Kidney (tissue), 14 donors: ENCODE results near the gene CAVIN4. TPM values are rescaled to one million over a fixed set of nuclear protein-coding genes. Genes with fewer than 3 reads are reported as not detected.

ENCODE experiments used
- DNase-seq, 5 donors: peaks; one replicate each; pipeline ENCODE4 v3.0.0-alpha.2; 2013 to 2020
- FAIRE-seq: peaks from 2 replicates; lab custom pipeline; 2012; peaks lifted over from hg19 to GRCh38; lab: Jason Lieb, UNC
- H3K27ac ChIP-seq, 2 donors: one replicate each; pipeline ENCODE4 v1.7.0; 2013; ENCODE audit warnings: low read depth in 2 of 2, low read length in 2 of 2, inconsistent platforms in 1 of 2
- H3K27me3 ChIP-seq: one replicate; pipeline ENCODE4 v1.7.1; 2013; ENCODE audit warnings: low read length, inconsistent platforms; ENCODE audit not compliant: control insufficient read depth, insufficient read depth
- H3K36me3 ChIP-seq, 3 donors: one replicate each; pipeline versions ENCODE4 v1.7.0 to v1.7.1; 2013; ENCODE audit warnings: low read length in 3 of 3, control low read depth in 1 of 3, inconsistent platforms in 1 of 3; ENCODE audit not compliant: insufficient read depth in 3 of 3, control insufficient read depth in 2 of 3
- H3K4me1 ChIP-seq, 3 donors: one replicate each; pipeline versions ENCODE4 v1.7.0 to v1.7.1; 2013; ENCODE audit warnings: low read length in 3 of 3, inconsistent platforms in 1 of 3, low read depth in 1 of 3; ENCODE audit not compliant: control insufficient read depth in 2 of 3, insufficient read depth in 2 of 3
- H3K4me3 ChIP-seq, 3 donors: one replicate each; pipeline versions ENCODE4 v1.7.0 to v1.8.1; 2013; ENCODE audit warnings: low read length in 3 of 3, control low read depth in 1 of 3, inconsistent platforms in 1 of 3
- H3K9ac ChIP-seq, 3 donors: one replicate each; pipeline versions ENCODE4 v1.7.0 to v1.7.1; 2013; ENCODE audit warnings: low read length in 3 of 3, control low read depth in 1 of 3, inconsistent platforms in 1 of 3
- H3K9me3 ChIP-seq, 3 donors: one replicate each; pipeline versions ENCODE4 v1.7.0 to v1.7.1; 2013; ENCODE audit warnings: low read length in 3 of 3, control low read depth in 1 of 3, inconsistent platforms in 1 of 3; ENCODE audit not compliant: control insufficient read depth in 2 of 3, insufficient read depth in 1 of 3
- intact Hi-C: fragments of 100-400 bp; cut with DNase I; formaldehyde crosslinking; loops from one replicate; pipeline ENCODE4 v1.11.1; 2022
- polyA plus RNA-seq: library from polyadenylated mRNA; stranded (reverse); fragments of 350-450 nt; fragmentation: Illumina TruSeq; extraction: RNeasy Lipid Tissue Mini Kit (QIAGEN cat#74804); gene quantifications from one replicate; pipeline ENCODE4 v1.2.3, GENCODE V29; 2014; ENCODE audit warnings: low read depth, low replicate concordance; ENCODE audit not compliant: insufficient read depth
- total RNA-seq: library from RNA; stranded (reverse); fragmentation: NEBNext Ultra II Directional; extraction: Animal tissue kit (Norgen Biotek cat#: 25700); gene quantifications from one replicate; pipeline ENCODE4 v1.2.1, GENCODE V29; 2021
- TF ChIP-seq, protein P1 (sequence below): IDR thresholded peaks from 3 replicates; pipeline ENCODE4 v1.5.1; 2012; ENCODE audit warnings: mild to moderate bottlenecking, moderate library complexity, borderline replicate concordance; ENCODE audit not compliant: insufficient read depth; ENCODE audit errors: extremely low read depth
- donor health status: control.
- donor health status: control.
- donor health status: control.
- donor health status: control.
- donor health status: control.
- donor health status: DM: yes; HTN: yes; CAD: no.
- donor health status: Normal renal cell carcinoma (clear cell type).

CAVIN4 gene
- total and polyA plus RNA-seq, 2 donors from 2014 or later: 0.13 to 0.24 TPM

GRCh38 chr9:100549048-100549447, 28.8 kb upstream of the CAVIN4 start:
- FAIRE-seq (no peak), DNase-seq (no peak)
- Histone ChIP-seq H3K27ac (no peak overlapping the region), H3K9me3 (no peaks in the 10 kb centered on the region), H3K27me3 (no peaks in the 10 kb centered on the region), H3K36me3 (peaks cover 0 to 2% (median 0%) of the 10 kb centered on the region in 3 donors), H3K4me1 (no peaks in the 10 kb centered on the region), H3K4me3 (no peak overlapping the region), H3K9ac (no peak overlapping the region)
- TF ChIP-seq, protein P1, sequence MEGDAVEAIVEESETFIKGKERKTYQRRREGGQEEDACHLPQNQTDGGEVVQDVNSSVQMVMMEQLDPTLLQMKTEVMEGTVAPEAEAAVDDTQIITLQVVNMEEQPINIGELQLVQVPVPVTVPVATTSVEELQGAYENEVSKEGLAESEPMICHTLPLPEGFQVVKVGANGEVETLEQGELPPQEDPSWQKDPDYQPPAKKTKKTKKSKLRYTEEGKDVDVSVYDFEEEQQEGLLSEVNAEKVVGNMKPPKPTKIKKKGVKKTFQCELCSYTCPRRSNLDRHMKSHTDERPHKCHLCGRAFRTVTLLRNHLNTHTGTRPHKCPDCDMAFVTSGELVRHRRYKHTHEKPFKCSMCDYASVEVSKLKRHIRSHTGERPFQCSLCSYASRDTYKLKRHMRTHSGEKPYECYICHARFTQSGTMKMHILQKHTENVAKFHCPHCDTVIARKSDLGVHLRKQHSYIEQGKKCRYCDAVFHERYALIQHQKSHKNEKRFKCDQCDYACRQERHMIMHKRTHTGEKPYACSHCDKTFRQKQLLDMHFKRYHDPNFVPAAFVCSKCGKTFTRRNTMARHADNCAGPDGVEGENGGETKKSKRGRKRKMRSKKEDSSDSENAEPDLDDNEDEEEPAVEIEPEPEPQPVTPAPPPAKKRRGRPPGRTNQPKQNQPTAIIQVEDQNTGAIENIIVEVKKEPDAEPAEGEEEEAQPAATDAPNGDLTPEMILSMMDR: no peak
- intact Hi-C loops: no loop called here

DNA sequence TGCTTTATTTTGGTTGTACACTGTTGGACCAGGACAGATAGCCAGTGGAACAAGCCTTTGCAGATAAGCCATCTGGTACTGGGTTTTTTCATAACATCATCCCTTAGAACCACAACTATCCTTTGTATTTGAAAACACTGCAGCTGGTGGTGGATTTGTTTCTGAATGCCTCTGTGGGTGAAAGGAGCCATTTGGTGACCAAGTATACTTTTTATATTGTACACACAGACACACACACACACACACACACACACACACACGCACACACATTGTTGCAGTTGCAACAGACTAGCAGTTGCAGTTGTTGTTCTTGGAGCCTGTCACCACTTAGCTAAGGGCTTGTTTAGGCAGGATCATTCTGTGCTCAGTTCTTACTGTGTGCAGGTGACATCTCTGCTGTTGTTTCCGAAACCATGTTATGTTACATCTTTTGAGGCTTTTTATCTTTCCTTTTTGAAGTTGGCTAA, 22.9 kb upstream of the CAVIN4 start:
- H3K4me1 ChIP-seq: no peaks in the 10 kb centered on the region
- TF ChIP-seq, protein P1: no peak
- DNase-seq: no peak
- H3K4me3 ChIP-seq: no peak overlapping the region
- H3K9ac ChIP-seq: no peak overlapping the region
- intact Hi-C loops: no loop called here
- no peaks in the 10 kb centered on the region for H3K27me3 ChIP-seq
- H3K9me3 ChIP-seq: no peaks in the 10 kb centered on the region
- H3K36me3 ChIP-seq: peaks cover 0 to 2% (median 0%) of the 10 kb centered on the region in 3 donors
- no peak for FAIRE-seq
- H3K27ac ChIP-seq: no peak overlapping the region

DNA sequence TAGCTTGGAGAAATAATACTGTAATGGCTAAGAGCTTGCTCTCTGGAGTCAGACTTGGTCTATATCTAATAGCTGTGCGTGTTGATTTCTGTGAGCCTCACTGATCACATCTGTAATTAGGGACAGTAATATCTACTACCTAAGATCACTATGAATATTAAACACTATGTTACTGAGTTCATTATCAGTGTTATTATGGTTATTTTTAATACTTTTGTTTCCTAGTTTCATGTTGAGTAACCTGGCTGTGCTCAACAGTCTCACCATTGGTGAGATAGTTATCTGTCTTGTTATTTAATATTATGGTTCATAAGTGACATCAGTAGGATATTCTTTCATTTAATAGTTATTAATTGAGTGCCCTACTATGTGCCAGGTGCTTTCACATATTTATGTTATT, 22.4 kb upstream of the CAVIN4 start:
- intact Hi-C loops: no loop called here
- DNase-seq: no peak
- no peaks in the 10 kb centered on the region for H3K9me3 ChIP-seq

More for the DNA sequence above, 22.4 kb upstream of the CAVIN4 start:
- Histone ChIP-seq H3K9ac (no peak overlapping the region), H3K27ac (no peak overlapping the region), H3K36me3 (peaks cover 0 to 2% (median 0%) of the 10 kb centered on the region in 3 donors), H3K4me3 (no peak overlapping the region), H3K4me1 (no peaks in the 10 kb centered on the region), H3K27me3 (no peaks in the 10 kb centered on the region)
- TF ChIP-seq, protein P1: no peak
- FAIRE-seq: no peak
